Liver (tissue), 3 donors: Measurements from ENCODE around the gene RNF38.

Source experiments
- ATF3 ChIP-seq: IDR thresholded peaks from 2 replicates; pipeline ENCODE4 v1.6.1; 2016; ENCODE audit warnings: antibody characterized with exemption
- EGR1 ChIP-seq, 2 donors: IDR thresholded peaks; 2 replicates each; pipeline ENCODE4 v1.6.1; 2016 to 2018; ENCODE audit warnings: antibody characterized with exemption in 2 of 2, low read depth in 2 of 2
- GABPA ChIP-seq, 2 donors: IDR thresholded peaks in 1 of 2; conservative IDR thresholded peaks in 1 of 2; 2 replicates each; pipeline ENCODE4 v1.6.1; 2016; ENCODE audit warnings: antibody characterized with exemption in 2 of 2, mild to moderate bottlenecking in 1 of 2, moderate library complexity in 1 of 2
- HNF4A ChIP-seq, 2 donors: conservative IDR thresholded peaks; 2 replicates each; pipeline ENCODE4 v1.6.1; 2016; ENCODE audit warnings: antibody characterized with exemption in 2 of 2, mild to moderate bottlenecking in 2 of 2
- HNF4G ChIP-seq: IDR thresholded peaks from 2 replicates; pipeline ENCODE4 v1.6.1; 2016; ENCODE audit warnings: antibody characterized with exemption
- JUND ChIP-seq, 2 donors: IDR thresholded peaks; 2 replicates each; pipeline ENCODE4 v1.6.1; 2016; ENCODE audit warnings: antibody characterized with exemption in 2 of 2
- MAX ChIP-seq: IDR thresholded peaks from 2 replicates; pipeline ENCODE4 v1.6.1; 2016; ENCODE audit warnings: antibody characterized with exemption
- NR2F2 ChIP-seq: IDR thresholded peaks from 2 replicates; pipeline ENCODE4 v1.6.1; 2016; ENCODE audit warnings: antibody characterized with exemption
- RAD21 ChIP-seq, 2 donors: IDR thresholded peaks; 2 replicates each; pipeline ENCODE4 v1.6.1; 2016; ENCODE audit warnings: antibody characterized with exemption in 2 of 2, mild to moderate bottlenecking in 2 of 2
- REST ChIP-seq: IDR thresholded peaks from 2 replicates; pipeline ENCODE4 v1.6.1; 2016; ENCODE audit warnings: antibody characterized with exemption, mild to moderate bottlenecking
- TAF1 ChIP-seq: conservative IDR thresholded peaks from 2 replicates; pipeline ENCODE4 v1.6.1; 2016; ENCODE audit warnings: antibody characterized with exemption, mild to moderate bottlenecking
- YY1 ChIP-seq: IDR thresholded peaks from 2 replicates; pipeline ENCODE4 v1.6.1; 2016; ENCODE audit warnings: antibody characterized with exemption, mild to moderate bottlenecking
- TF ChIP-seq, protein P1 (sequence below): fragments of 150-350 bp; IDR thresholded peaks from 2 replicates; pipeline ENCODE4 v1.5.1; 2017; ENCODE audit warnings: improper control_type of control experiment, low read depth, low read length; ENCODE audit not compliant: missing input control
- donor health status: healthy.
- donor health status: healthy.

GRCh38 chr9:36325081-36325828, 74.8 kb downstream of the RNF38 start:
- TF ChIP-seq, protein P1, sequence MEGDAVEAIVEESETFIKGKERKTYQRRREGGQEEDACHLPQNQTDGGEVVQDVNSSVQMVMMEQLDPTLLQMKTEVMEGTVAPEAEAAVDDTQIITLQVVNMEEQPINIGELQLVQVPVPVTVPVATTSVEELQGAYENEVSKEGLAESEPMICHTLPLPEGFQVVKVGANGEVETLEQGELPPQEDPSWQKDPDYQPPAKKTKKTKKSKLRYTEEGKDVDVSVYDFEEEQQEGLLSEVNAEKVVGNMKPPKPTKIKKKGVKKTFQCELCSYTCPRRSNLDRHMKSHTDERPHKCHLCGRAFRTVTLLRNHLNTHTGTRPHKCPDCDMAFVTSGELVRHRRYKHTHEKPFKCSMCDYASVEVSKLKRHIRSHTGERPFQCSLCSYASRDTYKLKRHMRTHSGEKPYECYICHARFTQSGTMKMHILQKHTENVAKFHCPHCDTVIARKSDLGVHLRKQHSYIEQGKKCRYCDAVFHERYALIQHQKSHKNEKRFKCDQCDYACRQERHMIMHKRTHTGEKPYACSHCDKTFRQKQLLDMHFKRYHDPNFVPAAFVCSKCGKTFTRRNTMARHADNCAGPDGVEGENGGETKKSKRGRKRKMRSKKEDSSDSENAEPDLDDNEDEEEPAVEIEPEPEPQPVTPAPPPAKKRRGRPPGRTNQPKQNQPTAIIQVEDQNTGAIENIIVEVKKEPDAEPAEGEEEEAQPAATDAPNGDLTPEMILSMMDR, result no peak
- TF ChIP-seq REST (no peak), ATF3 (no peak), GABPA (IDR thresholded peaks at IDR 0.05 in 1 of 2, conservative IDR thresholded peaks at IDR 0.05 in 1 of 2) (peak in 1 of 2 donors; percentile 74), JUND (IDR thresholded peaks at IDR 0.05) (no peak), HNF4A (conservative IDR thresholded peaks at IDR 0.05) (no peak), MAX (no peak), YY1 (peak; percentile 55), RAD21 (IDR thresholded peaks at IDR 0.05) (no peak), TAF1 (no peak), EGR1 (IDR thresholded peaks at IDR 0.05; ENCODE audit: low read depth in 2 of 2) (no peak), HNF4G (no peak), NR2F2 (no peak)
